NCI-H1694 treated with DMSO at 0.1 percent for 48 hours (cell line): ENCODE measurements around the gene CNTNAP2.
A peak's percentile ranks its signal among the peaks of the same experiment; 100 is the strongest.

Experiments
- DNase-seq: peaks from one replicate; lab custom pipeline; 2025; lab: John Stamatoyannopoulos, UW

The CNTNAP2 gene

DNA sequence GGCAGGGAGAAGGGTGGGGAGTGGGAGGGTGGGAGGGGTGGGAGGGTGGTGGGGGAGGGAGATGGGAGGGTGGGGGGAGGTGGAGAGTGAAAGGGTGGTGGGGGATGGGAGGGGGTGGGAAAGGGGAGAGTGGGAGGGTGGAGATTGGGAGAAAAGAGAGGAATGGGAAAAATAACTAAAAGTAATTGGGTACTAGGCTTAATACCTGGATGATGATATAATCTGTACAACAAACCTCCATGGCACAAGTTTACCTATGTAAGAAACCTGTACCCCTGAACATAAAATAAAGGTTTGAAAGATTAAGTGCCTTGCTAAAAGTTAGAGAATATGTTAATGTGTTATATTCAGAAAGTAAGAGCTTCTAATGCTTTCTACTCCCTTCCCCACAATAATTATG lies 564.9 kb downstream of the CNTNAP2 start:
- DNase-seq: no peak

- no peak for DNase-seq
Measured at GRCh38 chr7:146683439-146683838, 566.8 kb downstream of the CNTNAP2 start.

GRCh38 chr7:146690987-146691386 lies 574.4 kb downstream of the CNTNAP2 start:
- DNase-seq: no peak

DNA sequence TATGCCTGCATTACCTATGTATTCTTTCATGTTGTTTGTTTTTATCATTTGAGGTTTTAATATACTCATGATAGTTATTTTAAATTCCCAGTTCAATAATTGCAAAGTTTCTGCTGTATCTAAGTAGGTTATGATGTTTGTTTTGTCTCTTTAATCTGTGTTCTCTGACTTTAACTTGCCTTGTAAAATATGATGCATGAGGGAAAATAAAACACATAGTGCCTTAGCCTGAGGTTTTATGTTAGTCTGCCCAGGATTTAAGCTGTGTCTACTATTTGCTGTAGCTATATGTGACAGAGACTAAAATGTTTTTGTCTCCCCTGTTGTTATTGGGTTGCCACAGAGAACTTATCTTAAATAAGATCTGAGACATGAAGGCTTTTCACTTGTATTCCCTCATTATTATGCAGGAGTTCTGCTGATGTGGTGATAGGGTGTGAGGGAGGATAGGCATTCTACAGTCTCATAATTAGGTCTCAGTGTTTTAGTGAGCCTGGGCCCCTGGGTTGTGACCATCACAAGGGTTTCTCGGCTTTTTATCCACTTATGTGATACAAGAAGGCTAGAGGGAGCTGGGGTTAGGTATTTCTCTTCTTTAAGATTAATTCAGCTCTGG lies 582.5 kb downstream of the CNTNAP2 start:
- no peak for DNase-seq

GRCh38 chr7:146700015-146700560 lies 583.5 kb downstream of the CNTNAP2 start:
- no peak for DNase-seq

- DNase-seq: no peak
Measured at GRCh38 chr7:146701166-146701565, 584.6 kb downstream of the CNTNAP2 start.

- DNase-seq: no peak
Measured at GRCh38 chr7:146702898-146703297, 586.3 kb downstream of the CNTNAP2 start.

DNA sequence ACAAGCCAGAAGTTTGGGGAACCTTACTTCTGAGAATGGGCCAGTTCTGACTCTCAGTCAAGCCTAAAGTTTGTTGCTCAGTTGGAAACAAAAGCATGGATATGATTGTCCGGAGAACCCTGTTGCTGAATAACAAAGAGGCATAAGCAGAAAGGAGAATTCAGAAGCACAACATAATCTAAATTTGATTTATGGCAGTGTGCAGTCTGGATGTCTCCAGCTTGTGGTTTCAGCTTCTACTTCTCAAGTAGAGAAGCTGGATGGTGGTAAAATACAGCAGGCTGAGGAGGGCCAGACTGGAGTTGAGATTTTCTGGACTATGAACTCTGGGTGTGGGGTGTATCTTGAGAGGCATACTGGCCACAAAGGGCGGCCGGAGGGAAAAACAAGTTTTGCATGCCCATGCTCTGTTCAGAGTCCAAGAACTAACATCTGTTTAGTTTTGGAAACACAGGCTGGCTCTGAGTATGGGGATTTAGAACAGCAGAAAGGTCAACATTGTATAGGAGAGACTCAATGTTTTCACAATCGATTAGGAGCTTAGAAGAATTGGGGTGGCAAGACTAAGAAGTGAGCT lies 592.9 kb downstream of the CNTNAP2 start:
- no peak for DNase-seq

- no peak for DNase-seq
Measured at GRCh38 chr7:146713205-146713604, 596.6 kb downstream of the CNTNAP2 start.

- no peak for DNase-seq
Measured at GRCh38 chr7:146713934-146714333, 597.3 kb downstream of the CNTNAP2 start.

- DNase-seq: no peak
Measured at GRCh38 chr7:146720195-146720594, 603.6 kb downstream of the CNTNAP2 start.

DNA sequence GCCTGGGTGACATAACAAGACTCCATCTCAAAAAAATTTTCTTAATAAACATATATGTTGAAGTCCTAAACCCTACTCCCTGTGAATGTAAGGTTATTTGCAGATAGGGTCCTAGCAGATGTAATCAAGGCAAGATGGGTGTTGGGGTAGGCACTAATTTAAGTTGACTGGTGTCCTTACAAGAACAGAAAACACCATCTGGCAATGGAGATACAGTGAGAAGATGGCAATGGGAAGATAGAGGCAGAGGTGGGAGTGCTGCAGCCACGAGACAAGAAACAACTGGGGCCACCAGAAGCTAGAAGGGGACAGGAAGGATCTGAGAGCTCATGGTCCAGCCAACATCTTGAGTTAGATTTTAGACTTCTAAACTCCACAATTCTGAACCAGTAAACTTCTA lies 606.4 kb downstream of the CNTNAP2 start:
- DNase-seq: no peak

GRCh38 chr7:146725520-146725919 lies 608.9 kb downstream of the CNTNAP2 start:
- no peak for DNase-seq

- DNase-seq: no peak
Measured at GRCh38 chr7:146728141-146728540, 611.5 kb downstream of the CNTNAP2 start.

GRCh38 chr7:146728611-146729010 lies 612.0 kb downstream of the CNTNAP2 start:
- DNase-seq: no peak

GRCh38 chr7:146731185-146731584 lies 614.6 kb downstream of the CNTNAP2 start:
- DNase-seq: no peak

DNA sequence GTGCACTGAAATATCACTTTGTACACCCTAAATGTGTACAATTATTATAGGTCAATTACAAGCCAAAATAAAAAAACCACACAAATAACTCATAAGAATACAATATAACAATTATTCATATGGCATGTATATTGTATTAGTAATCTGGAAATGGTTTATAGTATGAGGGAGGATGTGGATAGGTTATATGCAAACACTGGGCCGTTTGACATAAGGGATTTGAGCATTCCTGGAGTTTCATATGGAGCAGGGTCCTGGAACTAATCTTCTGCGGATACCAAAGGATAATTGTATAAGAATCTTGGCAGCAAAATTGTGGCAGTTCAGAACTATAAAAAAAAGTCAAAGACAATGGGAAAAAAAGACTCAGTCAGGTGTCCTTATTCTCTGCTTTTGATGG lies 619.4 kb downstream of the CNTNAP2 start:
- DNase-seq: no peak

GRCh38 chr7:146736446-146737190 lies 620.0 kb downstream of the CNTNAP2 start:
- DNase-seq: peak; percentile 4

DNA sequence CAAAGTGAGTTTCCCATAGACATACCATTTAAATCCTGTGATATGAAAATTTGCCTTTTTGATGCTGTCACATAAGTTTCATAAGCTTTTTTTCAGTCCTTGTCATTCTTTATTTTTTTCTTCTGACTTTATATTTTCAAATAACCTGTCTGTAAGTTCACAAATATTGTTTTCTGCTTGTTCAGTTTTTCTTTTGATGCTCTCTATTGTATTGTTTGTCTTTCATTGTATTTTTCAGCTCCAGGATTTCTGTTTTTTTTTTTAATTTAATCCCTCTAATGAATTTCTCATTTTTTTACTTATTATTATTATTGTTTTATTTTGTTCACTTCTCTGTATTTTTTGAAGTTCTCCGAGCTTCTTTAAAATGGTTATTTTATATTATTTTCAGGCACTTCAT lies 623.4 kb downstream of the CNTNAP2 start:
- no peak for DNase-seq

DNA sequence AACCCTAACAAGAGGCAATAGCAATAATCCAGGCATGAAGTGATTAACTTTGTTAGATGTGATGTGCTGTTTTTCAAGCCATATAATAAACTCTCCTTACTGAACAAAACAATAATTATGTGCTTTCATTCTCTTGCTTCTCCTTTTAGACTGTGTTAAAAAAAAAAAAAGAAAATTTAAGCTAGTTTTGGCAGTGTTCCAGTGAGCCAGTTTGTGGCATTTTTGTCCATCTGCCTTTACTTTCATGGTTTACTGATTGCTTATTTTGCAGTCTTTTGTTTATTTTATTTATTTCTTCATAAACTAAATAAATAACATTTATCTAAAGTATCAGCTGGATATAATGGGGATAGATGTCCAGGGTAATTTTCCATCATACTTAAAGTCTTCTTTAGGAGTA lies 625.3 kb downstream of the CNTNAP2 start:
- DNase-seq: peak; percentile 66

DNA sequence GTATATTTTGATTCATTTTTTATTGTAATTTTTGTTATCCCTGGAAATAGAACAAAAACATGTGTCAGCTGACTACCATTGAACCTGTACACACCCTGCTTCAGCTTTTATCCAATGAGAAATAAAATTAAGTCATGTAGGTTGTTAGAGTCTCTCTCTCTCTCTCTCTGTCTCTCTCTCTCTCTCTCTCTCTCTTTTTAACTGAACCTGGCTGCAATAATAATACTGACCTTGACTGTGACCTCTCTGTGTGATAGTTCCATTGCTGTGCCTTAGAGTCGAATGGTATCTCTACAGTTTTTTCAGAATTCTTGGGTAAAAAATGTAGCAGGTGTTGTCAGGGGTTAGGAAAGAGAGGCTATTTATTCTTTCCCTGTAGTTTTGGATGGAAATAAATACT lies 637.8 kb downstream of the CNTNAP2 start:
- DNase-seq: no peak

GRCh38 chr7:146755585-146755984 lies 639.0 kb downstream of the CNTNAP2 start:
- DNase-seq: no peak

GRCh38 chr7:146764458-146764857 lies 647.9 kb downstream of the CNTNAP2 start:
- DNase-seq: peak; percentile 81
